ENCODE data around the gene PPP1R7.

PPP1R7 gene

DNA sequence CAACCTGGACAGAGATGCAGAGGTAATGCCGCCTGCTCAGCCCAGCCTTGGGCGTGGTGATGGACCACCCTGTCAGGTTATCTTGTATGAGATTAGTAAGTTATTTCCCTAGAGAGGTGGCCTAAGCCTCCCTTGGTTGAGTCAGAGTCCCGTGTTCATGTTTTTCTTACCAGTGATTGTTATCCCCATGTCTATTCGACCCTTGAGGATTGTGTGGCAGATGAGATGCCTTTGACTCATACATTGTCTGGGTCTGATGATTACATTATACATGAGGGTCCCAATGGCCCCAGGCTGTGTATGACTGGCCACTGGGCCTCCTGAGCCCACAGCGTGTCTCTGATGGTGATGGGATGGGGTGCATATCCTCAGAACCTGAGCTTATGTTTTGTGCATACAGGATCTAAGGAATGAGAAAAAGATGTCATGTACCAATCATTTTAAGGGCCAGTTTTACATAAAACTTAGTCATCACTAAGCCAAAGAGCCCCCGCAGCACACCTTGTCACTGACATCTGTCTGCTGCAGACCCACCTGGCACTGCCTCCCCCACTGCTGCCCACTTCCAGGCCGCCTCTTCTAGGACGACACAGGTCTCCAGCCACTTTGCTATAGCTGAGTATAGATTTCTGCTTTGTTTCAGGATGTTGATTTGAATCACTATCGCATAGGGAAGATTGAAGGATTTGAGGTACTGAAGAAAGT is 7.7 kb downstream of the PPP1R7 start:
- H3K79me2 ChIP-seq (ENCODE audit: insufficient read depth, low read depth) = no peaks in the 10 kb centered on the region
- H4K20me1 ChIP-seq (ENCODE audit: insufficient read depth) = no peaks in the 10 kb centered on the region
- no peak overlapping the region for H3K9ac ChIP-seq
- TF ChIP-seq, protein P1, sequence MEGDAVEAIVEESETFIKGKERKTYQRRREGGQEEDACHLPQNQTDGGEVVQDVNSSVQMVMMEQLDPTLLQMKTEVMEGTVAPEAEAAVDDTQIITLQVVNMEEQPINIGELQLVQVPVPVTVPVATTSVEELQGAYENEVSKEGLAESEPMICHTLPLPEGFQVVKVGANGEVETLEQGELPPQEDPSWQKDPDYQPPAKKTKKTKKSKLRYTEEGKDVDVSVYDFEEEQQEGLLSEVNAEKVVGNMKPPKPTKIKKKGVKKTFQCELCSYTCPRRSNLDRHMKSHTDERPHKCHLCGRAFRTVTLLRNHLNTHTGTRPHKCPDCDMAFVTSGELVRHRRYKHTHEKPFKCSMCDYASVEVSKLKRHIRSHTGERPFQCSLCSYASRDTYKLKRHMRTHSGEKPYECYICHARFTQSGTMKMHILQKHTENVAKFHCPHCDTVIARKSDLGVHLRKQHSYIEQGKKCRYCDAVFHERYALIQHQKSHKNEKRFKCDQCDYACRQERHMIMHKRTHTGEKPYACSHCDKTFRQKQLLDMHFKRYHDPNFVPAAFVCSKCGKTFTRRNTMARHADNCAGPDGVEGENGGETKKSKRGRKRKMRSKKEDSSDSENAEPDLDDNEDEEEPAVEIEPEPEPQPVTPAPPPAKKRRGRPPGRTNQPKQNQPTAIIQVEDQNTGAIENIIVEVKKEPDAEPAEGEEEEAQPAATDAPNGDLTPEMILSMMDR (conservative IDR thresholded peaks at IDR 0.05; ENCODE audit: low read depth, low read length) = no peak
- H3K4me1 ChIP-seq (ENCODE audit: low read depth, poor library complexity, severe bottlenecking) = no peaks in the 10 kb centered on the region
- no peak overlapping the region for H3K4me3 ChIP-seq (IDR thresholded peaks at IDR 0.05; ENCODE audit: insufficient read depth, low read depth, low read length)
- H3K27ac ChIP-seq = no peak overlapping the region
- H2AFZ ChIP-seq (ENCODE audit: low read depth) = no peak overlapping the region
- H3K4me2 ChIP-seq = no peak overlapping the region
- no peaks in the 10 kb centered on the region for H3K27me3 ChIP-seq (ENCODE audit: insufficient read depth, low read depth)
- no peaks in the 10 kb centered on the region for H3K36me3 ChIP-seq (ENCODE audit: insufficient read depth)

DNA sequence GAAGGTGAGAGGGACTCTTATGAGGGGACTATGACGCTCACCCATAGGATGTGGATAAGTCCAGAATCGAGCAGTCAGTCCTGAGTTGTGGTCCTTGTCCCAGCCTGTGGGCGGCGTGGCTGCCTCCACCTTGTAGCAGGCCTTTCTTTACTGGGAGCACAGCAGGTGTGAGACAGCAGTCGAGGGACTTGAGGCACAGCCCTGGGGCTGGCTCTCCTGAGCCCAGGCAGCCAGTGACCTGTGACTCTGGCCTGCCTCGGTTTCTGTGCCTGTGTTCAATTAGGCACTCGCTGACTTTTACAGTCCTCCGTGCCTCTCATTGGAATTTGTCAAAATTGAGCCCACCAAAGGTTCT is 8.3 kb downstream of the PPP1R7 start:
- Histone ChIP-seq H3K79me2 (ENCODE audit: insufficient read depth, low read depth) (no peaks in the 10 kb centered on the region), H3K36me3 (ENCODE audit: insufficient read depth) (no peaks in the 10 kb centered on the region), H3K4me2 (no peak overlapping the region), H3K27me3 (ENCODE audit: insufficient read depth, low read depth) (no peaks in the 10 kb centered on the region), H4K20me1 (ENCODE audit: insufficient read depth) (no peaks in the 10 kb centered on the region), H3K9ac (no peak overlapping the region), H3K27ac (no peak overlapping the region), H3K4me1 (ENCODE audit: low read depth, poor library complexity, severe bottlenecking) (no peaks in the 10 kb centered on the region), H2AFZ (ENCODE audit: low read depth) (no peak overlapping the region), H3K4me3 (IDR thresholded peaks at IDR 0.05; ENCODE audit: insufficient read depth, low read depth, low read length) (no peak overlapping the region)
- TF ChIP-seq, protein P1 (conservative IDR thresholded peaks at IDR 0.05; ENCODE audit: low read depth, low read length) = no peak

DNA sequence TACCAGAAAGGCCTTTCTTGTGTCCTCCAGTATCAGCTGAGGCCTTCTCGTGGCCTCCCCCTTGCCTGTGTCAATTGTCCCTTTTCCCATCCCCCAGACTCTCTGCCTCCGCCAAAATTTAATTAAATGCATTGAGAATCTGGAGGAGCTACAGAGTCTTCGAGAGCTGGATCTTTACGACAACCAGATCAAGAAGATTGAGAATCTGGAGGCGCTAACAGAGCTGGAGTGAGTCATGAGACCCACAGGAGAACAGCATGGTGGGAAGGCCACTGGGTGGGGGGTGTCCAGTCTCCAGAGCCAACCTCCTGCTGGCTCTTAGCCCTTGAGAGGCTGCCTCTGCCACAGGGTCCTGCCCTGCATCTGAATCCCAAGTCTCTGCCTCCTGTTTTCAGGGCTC is 8.8 kb downstream of the PPP1R7 start:
- no peak overlapping the region for H3K4me3 ChIP-seq (IDR thresholded peaks at IDR 0.05; ENCODE audit: insufficient read depth, low read depth, low read length)
- no peak overlapping the region for H2AFZ ChIP-seq (ENCODE audit: low read depth)
- H3K36me3 ChIP-seq (ENCODE audit: insufficient read depth) = no peaks in the 10 kb centered on the region
- H3K4me1 ChIP-seq (ENCODE audit: low read depth, poor library complexity, severe bottlenecking) = no peaks in the 10 kb centered on the region
- H3K27ac ChIP-seq = no peak overlapping the region
- no peaks in the 10 kb centered on the region for H3K79me2 ChIP-seq (ENCODE audit: insufficient read depth, low read depth)
- no peaks in the 10 kb centered on the region for H4K20me1 ChIP-seq (ENCODE audit: insufficient read depth)
- no peak overlapping the region for H3K4me2 ChIP-seq
- TF ChIP-seq, protein P1 (conservative IDR thresholded peaks at IDR 0.05; ENCODE audit: low read depth, low read length) = no peak
- no peak overlapping the region for H3K9ac ChIP-seq
- H3K27me3 ChIP-seq (ENCODE audit: insufficient read depth, low read depth) = no peaks in the 10 kb centered on the region

DNA sequence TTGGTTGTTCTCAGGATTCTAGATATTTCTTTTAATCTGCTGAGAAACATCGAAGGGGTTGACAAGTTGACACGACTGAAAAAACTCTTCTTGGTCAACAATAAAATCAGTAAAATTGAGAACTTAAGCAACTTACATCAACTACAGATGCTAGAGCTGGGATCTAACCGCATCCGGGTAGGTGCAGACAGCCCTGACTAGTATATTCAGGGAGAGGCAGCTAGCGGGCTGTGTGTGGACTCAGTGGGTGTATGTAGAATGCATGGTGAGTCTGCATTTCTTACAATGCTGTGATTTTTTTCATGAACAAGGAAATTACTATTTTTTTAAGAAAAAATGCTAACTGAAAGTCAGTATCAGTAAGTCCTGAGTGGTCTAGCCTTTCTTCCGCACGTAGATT is 10.1 kb downstream of the PPP1R7 start:
- Histone ChIP-seq H3K4me3 (IDR thresholded peaks at IDR 0.05; ENCODE audit: insufficient read depth, low read depth, low read length) (no peak overlapping the region), H3K27ac (no peak overlapping the region), H3K4me2 (no peak overlapping the region), H3K27me3 (ENCODE audit: insufficient read depth, low read depth) (no peaks in the 10 kb centered on the region), H3K4me1 (ENCODE audit: low read depth, poor library complexity, severe bottlenecking) (no peaks in the 10 kb centered on the region), H4K20me1 (ENCODE audit: insufficient read depth) (no peaks in the 10 kb centered on the region), H3K9ac (no peak overlapping the region), H3K79me2 (ENCODE audit: insufficient read depth, low read depth) (no peaks in the 10 kb centered on the region), H3K36me3 (ENCODE audit: insufficient read depth) (no peaks in the 10 kb centered on the region), H2AFZ (ENCODE audit: low read depth) (no peak overlapping the region)
- TF ChIP-seq, protein P1 (conservative IDR thresholded peaks at IDR 0.05; ENCODE audit: low read depth, low read length) = no peak
